Gastroesophageal sphincter (tissue), 3 donors: ENCODE results near the gene ENDOD1.

Source experiments
- CTCF ChIP-seq, 4 experiments: fragments of 200-600 bp in 2 of 4; fragments of 450-650 bp in 2 of 4; sonication (generic) in 1 of 4; IDR thresholded peaks; one replicate each; pipeline ENCODE4 v1.5.1; 2017 to 2019; ENCODE audit warnings: antibody characterized with exemption in 4 of 4, mild to moderate bottlenecking in 2 of 4, moderate library complexity in 2 of 4
- EP300 ChIP-seq: sonication (generic); formaldehyde crosslinking; IDR thresholded peaks from one replicate; pipeline ENCODE4 v1.6.1; 2017; ENCODE audit warnings: antibody characterized with exemption, mild to moderate bottlenecking
- POLR2A ChIP-seq, 2 donors: fragments of 450-650 bp; IDR thresholded peaks; one replicate each; pipeline ENCODE4 v1.6.1; 2017; ENCODE audit warnings: antibody characterized with exemption in 2 of 2, mild to moderate bottlenecking in 2 of 2, moderate library complexity in 1 of 2
- POLR2AphosphoS5 ChIP-seq: sonication (generic); formaldehyde crosslinking; IDR thresholded peaks from one replicate; pipeline ENCODE4 v1.6.1; 2017; ENCODE audit warnings: antibody characterized with exemption

- TF ChIP-seq CTCF (IDR thresholded peaks at IDR 0.05) (no peak), EP300 (no peak), POLR2AphosphoS5 (no peak), POLR2A (IDR thresholded peaks at IDR 0.05) (no peak)
These were observed 45.5 kb downstream of the ENDOD1 start for GRCh38 chr11:95135155-95135554.
